ENCODE results near the gene DPYSL3.
A peak's percentile ranks its signal among the peaks of the same experiment; 100 is the strongest.

Gene DPYSL3

GRCh38 chr5:147464211-147464610 is 45.7 kb downstream of the DPYSL3 start:
- DNase-seq (ENCODE audit: low read depth) = peak; percentile 78
- no peak overlapping the region for H3K4me3 ChIP-seq (replicated peaks; ENCODE audit: low read depth, low read length)
- TF ChIP-seq, protein P1, sequence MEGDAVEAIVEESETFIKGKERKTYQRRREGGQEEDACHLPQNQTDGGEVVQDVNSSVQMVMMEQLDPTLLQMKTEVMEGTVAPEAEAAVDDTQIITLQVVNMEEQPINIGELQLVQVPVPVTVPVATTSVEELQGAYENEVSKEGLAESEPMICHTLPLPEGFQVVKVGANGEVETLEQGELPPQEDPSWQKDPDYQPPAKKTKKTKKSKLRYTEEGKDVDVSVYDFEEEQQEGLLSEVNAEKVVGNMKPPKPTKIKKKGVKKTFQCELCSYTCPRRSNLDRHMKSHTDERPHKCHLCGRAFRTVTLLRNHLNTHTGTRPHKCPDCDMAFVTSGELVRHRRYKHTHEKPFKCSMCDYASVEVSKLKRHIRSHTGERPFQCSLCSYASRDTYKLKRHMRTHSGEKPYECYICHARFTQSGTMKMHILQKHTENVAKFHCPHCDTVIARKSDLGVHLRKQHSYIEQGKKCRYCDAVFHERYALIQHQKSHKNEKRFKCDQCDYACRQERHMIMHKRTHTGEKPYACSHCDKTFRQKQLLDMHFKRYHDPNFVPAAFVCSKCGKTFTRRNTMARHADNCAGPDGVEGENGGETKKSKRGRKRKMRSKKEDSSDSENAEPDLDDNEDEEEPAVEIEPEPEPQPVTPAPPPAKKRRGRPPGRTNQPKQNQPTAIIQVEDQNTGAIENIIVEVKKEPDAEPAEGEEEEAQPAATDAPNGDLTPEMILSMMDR (IDR thresholded peaks at IDR 0.05; ENCODE audit: low read length, missing control alignments) = peak; percentile 65

GRCh38 chr5:147461915-147462314 is 48.0 kb downstream of the DPYSL3 start:
- TF ChIP-seq, protein P1 (IDR thresholded peaks at IDR 0.05; ENCODE audit: low read length, missing control alignments) = no peak
- no peak overlapping the region for H3K4me3 ChIP-seq (replicated peaks; ENCODE audit: low read depth, low read length)

DNA sequence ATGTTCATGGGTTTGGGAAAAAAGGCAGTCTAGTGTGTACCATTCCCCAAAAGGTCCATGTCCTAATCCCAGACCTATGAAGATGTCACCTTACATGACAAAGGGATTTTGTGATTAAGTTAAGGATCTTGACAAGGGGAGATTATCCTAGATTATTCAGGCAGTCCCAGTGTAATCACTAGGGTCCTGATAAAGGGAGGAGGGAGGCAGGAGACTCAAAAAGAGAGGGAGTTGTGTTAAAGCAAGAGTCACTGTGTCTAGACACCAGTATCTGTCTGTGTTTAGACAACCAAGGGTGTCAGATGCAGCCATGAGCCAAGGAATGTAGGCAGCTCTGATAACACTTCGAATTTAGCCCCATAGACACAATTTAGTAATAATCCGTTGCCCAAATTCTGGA is 49.5 kb downstream of the DPYSL3 start:
- H3K4me3 ChIP-seq (replicated peaks; ENCODE audit: low read depth, low read length) = no peak overlapping the region
- TF ChIP-seq, protein P1 (IDR thresholded peaks at IDR 0.05; ENCODE audit: low read length, missing control alignments) = no peak

More at GRCh38 chr5:147461915-147462314, 48.0 kb downstream of the DPYSL3 start:
- DNase-seq (ENCODE audit: low read depth) = no peak

DNA sequence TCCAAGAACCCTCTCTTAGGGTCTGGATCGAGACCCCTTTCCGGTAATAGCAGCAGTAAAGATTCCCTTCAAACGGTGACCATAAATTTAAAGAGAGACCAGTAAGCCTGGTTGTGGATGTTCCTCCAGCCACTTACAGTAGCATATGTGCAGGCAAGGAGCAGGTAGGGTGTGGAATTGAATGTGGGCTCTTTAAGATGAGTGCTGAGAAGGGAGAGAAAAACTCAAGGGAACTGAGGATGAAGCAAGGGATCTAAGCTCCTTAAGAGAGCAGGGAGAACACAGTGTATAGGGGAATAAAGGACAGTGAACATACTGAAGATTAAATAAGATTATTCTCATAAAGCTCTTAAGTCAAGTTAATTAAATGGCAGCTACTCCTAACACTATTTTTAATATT is 51.3 kb downstream of the DPYSL3 start:
- H3K4me3 ChIP-seq (replicated peaks; ENCODE audit: low read depth, low read length) = no peak overlapping the region
- TF ChIP-seq, protein P1 (IDR thresholded peaks at IDR 0.05; ENCODE audit: low read length, missing control alignments) = no peak
- no peak for DNase-seq (ENCODE audit: low read depth)

More for the DNA sequence above, 49.5 kb downstream of the DPYSL3 start:
- DNase-seq (ENCODE audit: low read depth) = no peak

- no peak for DNase-seq (ENCODE audit: low read depth)
- H3K4me3 ChIP-seq (replicated peaks; ENCODE audit: low read depth, low read length) = no peak overlapping the region
- TF ChIP-seq, protein P1 (IDR thresholded peaks at IDR 0.05; ENCODE audit: low read length, missing control alignments) = no peak
Observed at GRCh38 chr5:147455822-147456450, 53.9 kb downstream of the DPYSL3 start.

- TF ChIP-seq, protein P1 (IDR thresholded peaks at IDR 0.05; ENCODE audit: low read length, missing control alignments) = peak; percentile 9
- H3K4me3 ChIP-seq (replicated peaks; ENCODE audit: low read depth, low read length) = peak overlapping the region; percentile 35
- peak; percentile 98 for DNase-seq (ENCODE audit: low read depth)
Observed at GRCh38 chr5:147454996-147455677, 54.7 kb downstream of the DPYSL3 start.

Data from fibroblast of pulmonary artery (primary cell).